Prostate gland (tissue), 2 donors: ENCODE measurements around the gene GRAMD2A.

Experiments used
- CTCF ChIP-seq, 4 experiments: fragments of 200-600 bp in 2 of 4; fragments of 450-650 bp in 2 of 4; sonication (generic) in 2 of 4; IDR thresholded peaks; 1 replicate in 3 of 4; 2 replicates in 1 of 4; pipeline ENCODE4 v1.5.1; 2016 to 2019; ENCODE audit warnings: antibody characterized with exemption in 4 of 4, mild to moderate bottlenecking in 2 of 4, moderate library complexity in 2 of 4
- POLR2A ChIP-seq: fragments of 450-650 bp; IDR thresholded peaks from one replicate; pipeline ENCODE4 v1.6.1; 2016; ENCODE audit warnings: antibody characterized with exemption, mild to moderate bottlenecking

GRCh38 chr15:72133211-72133610 lies 64.4 kb downstream of the GRAMD2A start:
- TF ChIP-seq CTCF (IDR thresholded peaks at IDR 0.05) (no peak), POLR2A (no peak)
